HG03039 (cell line): ENCODE data around the gene ABCC9.
"Not testable (repeated sequence)": the region's sequence is repeated elsewhere in the genome, so short reads cannot be mapped to it uniquely, and the experiment has no call there.

Experiments used
- ATAC-seq: cut with Tn5 transposase; IDR thresholded peaks from one replicate; pipeline ENCODE4 v1.9.1; 2021; ENCODE audit warnings: mild to moderate bottlenecking, moderate library complexity; ENCODE audit not compliant: unreplicated experiment

ABCC9 gene

GRCh38 chr12:21819236-21819635, 122.0 kb downstream of the ABCC9 start:
- no peak for ATAC-seq

DNA sequence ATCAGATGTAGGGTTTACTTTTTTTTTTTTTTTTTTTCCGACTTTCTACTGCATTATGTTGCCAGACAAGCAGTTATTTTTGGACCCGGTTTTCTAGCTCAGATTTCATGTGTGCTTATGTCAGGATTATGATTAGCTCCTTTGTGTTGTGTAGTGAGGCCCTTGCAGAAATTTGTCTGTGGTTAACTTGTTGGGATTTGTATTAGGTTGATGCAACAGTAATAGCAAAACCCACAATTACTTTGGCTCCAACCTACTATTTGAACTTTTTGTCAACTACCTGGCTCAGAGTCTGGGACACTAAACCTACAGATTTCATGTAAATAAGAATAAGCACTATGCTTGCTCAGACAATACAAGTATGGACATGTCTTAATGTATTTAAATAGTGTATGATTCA, 122.6 kb downstream of the ABCC9 start:
- ATAC-seq, result no peak

- ATAC-seq, result no peak
Observed at GRCh38 chr12:21815306-21816062, 125.7 kb downstream of the ABCC9 start.

DNA sequence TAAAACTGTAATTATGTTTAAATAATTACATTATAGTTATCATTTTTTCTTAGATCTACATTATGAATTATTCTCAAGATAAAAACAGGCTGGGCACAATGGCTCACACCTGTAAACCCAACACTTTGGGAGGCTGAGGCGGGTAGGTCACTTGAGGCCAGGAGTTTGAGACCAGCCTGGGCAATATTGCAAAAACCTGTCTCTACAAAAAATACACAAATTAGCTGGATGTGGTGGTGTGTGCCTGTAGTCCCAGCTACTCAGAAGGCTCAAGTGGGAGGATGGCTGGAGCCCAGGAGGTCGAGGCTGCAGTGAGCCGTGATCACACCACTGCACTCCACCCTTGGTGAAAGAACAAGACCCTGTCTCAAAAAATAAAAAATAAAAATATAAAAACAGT, 126.4 kb downstream of the ABCC9 start:
- no peak for ATAC-seq

DNA sequence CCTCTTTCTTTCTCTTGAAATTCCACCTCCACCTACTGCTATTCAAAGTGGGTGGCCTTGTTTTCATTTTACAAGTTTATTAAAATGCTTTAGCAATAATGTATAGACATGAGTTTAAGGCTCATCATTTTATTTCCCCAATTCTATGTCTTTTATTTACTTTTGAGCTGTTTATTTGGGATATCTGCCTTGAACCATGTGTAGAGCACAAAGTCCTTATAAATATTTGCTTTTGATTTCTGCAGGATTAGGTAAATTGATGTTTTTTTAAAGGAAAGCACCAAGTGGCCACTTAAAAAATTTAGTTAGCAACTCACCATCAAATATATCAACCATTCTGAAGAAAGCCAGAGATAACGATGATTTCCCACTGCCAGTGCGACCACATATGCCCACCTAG, 126.9 kb downstream of the ABCC9 start:
- ATAC-seq, result no peak

- no peak for ATAC-seq
Observed at GRCh38 chr12:21813751-21814150, 127.5 kb downstream of the ABCC9 start.

DNA sequence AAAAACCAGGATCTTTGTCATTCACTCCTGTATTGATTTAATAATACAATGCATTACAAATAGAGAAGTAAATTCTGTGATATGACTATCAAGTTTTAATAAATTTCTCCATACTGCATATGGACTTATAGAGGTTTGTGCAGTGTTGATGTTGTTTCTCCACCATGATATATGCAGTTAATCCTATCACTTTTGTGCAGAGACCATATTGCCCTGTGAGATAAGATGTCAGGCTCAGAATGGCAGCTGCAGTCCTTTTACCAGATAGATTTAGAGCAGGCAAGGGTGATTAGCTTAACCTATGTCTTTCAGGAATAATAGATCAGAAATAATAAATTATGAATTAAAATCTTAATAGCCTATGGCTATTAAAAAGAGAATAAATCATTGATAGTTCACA, 128.1 kb downstream of the ABCC9 start:
- ATAC-seq, result no peak

GRCh38 chr12:21812340-21812739, 128.9 kb downstream of the ABCC9 start:
- not testable (repeated sequence) for ATAC-seq

GRCh38 chr12:21809100-21809499, 132.1 kb downstream of the ABCC9 start:
- no peak for ATAC-seq

- no peak for ATAC-seq
Observed at GRCh38 chr12:21806255-21806654, 135.0 kb downstream of the ABCC9 start.

DNA sequence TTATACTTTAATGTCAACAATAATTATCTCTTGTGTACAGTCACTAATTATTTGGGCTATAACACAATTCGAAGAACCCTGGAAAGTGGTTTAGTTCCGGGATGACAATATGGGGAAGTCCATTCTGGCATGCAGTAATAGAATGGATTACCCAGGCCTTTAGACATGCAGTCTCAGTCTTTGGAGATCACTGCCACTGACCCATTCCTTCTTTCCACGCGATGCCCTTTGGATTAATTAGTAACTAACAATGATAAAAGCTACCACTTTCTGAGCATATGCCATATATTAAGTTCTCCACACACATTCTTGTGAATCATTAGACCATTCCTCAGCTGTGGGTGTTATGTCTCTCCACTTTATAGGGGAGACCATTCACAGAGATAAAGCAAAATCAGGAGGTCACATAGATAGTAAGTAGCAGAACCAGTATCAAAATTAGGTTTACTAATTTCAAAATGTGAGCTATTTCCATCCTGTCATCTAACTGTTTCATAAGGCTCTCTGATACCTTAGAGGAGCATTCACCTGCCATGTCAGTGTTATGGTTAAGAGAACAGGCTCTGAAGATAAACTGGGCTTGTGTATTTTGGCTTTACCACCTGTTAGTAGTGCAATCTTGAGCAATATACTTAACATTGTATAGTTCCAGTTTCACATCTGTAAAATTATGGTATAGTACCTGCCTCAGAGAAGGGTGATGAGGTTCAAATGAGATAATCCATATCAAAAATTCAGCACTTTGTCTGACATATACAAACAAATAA, 139.5 kb downstream of the ABCC9 start:
- no peak for ATAC-seq

DNA sequence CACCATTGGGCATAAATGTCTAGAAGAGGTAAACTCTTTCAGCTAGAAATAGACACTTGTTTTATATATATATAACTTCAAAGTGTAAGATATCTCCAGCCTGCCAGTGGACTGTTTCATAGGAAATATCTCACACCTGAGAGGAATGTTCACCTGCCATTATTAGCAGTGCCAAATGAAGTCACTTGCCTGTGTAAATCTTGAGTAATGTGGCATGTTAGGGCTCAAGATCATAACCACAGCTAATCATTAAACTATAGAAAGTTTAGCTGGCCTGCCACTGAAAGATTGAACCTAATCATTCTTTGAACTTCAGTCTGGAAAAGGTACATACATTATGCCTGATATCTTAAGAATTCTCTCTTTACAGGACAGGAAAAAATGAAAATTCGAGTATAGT, 141.2 kb downstream of the ABCC9 start:
- no peak for ATAC-seq

DNA sequence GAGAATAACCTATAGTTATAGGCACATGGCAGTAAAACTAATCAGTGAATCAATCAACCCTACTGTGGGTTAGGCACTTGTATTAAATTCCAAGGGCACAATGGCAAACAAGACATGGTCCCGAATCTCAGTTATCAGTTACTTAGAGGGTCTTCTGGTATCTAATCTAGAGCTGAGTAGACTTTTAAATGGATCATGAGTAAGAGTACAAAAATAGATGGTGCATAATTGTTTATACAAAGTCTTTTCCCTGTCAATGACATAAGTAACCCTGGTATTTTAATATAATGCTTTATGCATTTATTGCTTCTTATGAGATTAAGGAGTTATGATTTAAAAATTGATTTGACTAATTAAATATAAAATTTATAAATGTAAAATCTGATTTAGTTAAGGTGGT, 143.7 kb downstream of the ABCC9 start:
- no peak for ATAC-seq

- ATAC-seq, result no peak
Observed at GRCh38 chr12:21795648-21796328, 145.4 kb downstream of the ABCC9 start.

DNA sequence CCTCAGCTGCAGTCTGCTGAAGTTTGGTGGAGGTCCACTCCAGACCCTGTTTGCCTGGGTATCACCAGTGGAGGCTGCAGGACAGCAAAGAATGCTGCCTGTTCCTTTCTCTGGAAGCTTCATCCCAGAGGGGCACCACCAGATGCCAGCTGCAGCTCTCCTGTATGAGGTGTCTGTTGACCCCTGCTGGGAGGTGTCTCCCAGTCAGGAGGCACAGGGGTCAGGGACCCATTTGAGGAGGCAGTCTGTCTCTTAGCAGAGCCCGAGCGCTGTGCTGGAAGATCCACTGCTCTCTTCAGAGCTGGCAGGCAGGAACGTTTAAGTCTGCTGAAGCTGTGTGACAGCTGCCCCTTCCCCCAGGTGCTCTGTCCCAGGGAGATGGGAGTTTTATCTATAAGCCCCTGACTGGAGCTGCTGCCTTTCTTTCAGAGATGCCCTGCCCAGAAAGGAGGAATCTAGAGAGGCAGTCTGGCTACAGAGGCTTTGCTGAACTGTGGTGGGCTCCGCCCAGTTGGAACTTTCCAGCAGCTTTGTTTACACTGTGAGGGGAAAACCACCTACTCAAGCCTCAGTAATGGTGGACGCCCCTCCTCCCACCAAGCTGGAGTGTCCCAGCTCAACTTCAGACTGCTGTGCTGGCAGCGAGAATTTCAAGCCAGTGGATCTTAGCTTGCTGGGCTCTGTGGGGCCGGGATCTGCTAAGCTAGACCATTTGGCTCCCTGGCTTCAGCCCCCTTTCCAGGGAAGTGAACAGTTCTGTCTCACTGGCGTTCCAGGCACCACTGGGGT, 146.2 kb downstream of the ABCC9 start:
- not testable (repeated sequence) for ATAC-seq

GRCh38 chr12:21789687-21790086, 151.5 kb downstream of the ABCC9 start:
- ATAC-seq, result not testable (repeated sequence)

DNA sequence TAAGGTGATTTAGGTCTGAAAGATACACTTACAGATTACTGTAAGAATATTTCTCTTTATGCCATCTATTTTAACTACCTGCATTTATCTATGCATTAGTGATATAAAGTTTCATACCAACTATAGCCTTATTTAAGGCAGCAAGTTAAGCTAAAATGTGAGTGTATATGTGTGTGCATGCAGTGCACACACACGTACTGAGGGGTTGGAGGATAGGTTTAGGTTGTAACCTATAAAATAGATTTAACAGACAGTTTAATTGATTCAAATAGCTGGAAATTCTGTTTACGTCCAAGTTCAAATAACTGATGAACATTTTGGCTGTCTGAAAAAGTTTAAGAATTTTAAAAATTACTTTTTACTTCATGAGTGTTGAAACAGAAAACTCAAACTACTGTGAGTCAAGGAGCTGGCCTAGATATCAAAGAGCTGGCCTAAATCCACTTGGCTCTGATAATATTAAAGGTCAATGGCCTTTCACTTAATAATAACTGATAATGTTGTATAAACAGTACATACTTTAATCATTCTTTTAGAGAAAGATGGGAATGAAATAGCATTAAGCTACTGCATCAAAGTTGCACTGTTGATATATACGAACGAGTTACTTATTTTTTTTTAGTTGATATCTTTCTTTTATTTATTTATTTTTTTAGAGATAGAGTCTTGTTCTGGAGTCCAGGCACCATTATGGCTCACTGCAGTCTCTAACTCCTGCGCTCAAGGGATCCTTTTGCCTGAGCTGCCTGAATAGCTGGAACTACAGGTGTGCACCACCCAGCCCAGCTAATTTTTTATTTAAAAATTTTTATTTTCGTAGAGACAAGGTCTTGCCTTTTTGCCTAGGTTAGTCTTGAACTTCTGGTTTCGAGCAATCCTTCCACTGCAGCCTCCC, 152.9 kb downstream of the ABCC9 start:
- ATAC-seq, result no peak

- no peak for ATAC-seq
Observed at GRCh38 chr12:21786041-21786531, 155.1 kb downstream of the ABCC9 start.

- ATAC-seq, result not testable (repeated sequence)
Observed at GRCh38 chr12:21782723-21783122, 158.5 kb downstream of the ABCC9 start.

DNA sequence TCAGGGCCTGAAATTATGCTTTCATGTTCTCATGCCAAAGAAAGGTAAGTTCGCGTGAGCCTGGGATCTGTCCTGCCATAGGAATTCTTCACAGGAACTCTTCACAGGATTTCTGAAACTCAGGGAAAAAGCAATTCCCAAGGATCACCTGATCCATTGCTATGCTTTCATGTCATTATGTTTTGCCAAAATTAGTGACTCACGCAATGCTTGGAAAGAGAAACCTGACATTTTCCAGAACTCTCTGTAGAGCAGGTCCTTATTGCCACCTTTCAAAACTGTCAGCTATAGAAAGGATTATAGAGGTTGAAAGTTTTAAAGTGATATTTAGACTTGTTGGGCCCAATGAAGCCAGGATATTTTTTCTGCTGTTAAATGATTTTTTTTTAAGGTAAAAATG, 160.4 kb downstream of the ABCC9 start:
- ATAC-seq, result no peak
